IMR-90 (cell line): Measurements from ENCODE around the gene FAAP20. TPM values are rescaled to one million over a fixed set of nuclear protein-coding genes. Genes with fewer than 3 reads are reported as not detected.

Experiments used
- ATAC-seq: fragments of 200-7000 bp; cut with Tn5 transposase; 2 replicates; pipeline ENCODE4 v1.9.1; 2020; ENCODE audit warnings: low read depth, mild to moderate bottlenecking, moderate library complexity
- BruUV-seq: library from RNA; stranded (reverse); fragments of 400-500 nt; replicated peaks from 2 replicates; lab custom pipeline; 2021; lab: Mats Ljungman, UMichigan
- CTCF ChIA-PET: fragments of 300-600 bp; formaldehyde crosslinking; extraction: SDS; loops from one replicate; lab custom pipeline; 2021; ENCODE audit warnings: antibody characterized with exemption; lab: Yijun Ruan, JAX
- POLR2A ChIA-PET: fragments of 300-600 bp; sonication (Branson Sonifier 250); formaldehyde crosslinking; loops from one replicate; lab custom pipeline; 2022; ENCODE audit warnings: antibody characterized with exemption; ENCODE audit not compliant: unreplicated experiment; lab: Charles Lee
- DNase-seq: peaks from one replicate; pipeline ENCODE4 v3.0.0; 2013
- H2AFZ ChIP-seq: replicated peaks from 2 replicates; pipeline ENCODE3; 2013; ENCODE audit warnings: low read length, mild to moderate bottlenecking; ENCODE audit not compliant: poor library complexity
- H2AK5ac ChIP-seq: 2 replicates; pipeline ENCODE4 v1.6.1; 2013; ENCODE audit warnings: low read depth, low read length, inconsistent platforms
- H2AK9ac ChIP-seq: replicated peaks from 2 replicates; pipeline ENCODE3; 2013; ENCODE audit warnings: mild to moderate bottlenecking, low read depth, low read length, moderate library complexity; ENCODE audit not compliant: poor library complexity
- H2BK120ac ChIP-seq: 2 replicates; pipeline ENCODE4 v1.6.1; 2013; ENCODE audit warnings: low read depth, low read length, inconsistent platforms
- H2BK15ac ChIP-seq: 3 replicates; pipeline ENCODE4 v1.6.1; 2013; ENCODE audit warnings: low read depth, low read length, inconsistent platforms
- H2BK20ac ChIP-seq: 2 replicates; pipeline ENCODE4 v1.6.1; 2013; ENCODE audit warnings: low read depth, mild to moderate bottlenecking, inconsistent platforms, low read length, moderate library complexity
- H2BK5ac ChIP-seq: 2 replicates; pipeline ENCODE4 v1.6.1; 2013; ENCODE audit warnings: mild to moderate bottlenecking, low read depth, low read length, inconsistent platforms; ENCODE audit not compliant: poor library complexity, severe bottlenecking
- H3K14ac ChIP-seq: replicated peaks from 2 replicates; pipeline ENCODE4 v1.6.1; 2013; ENCODE audit warnings: low read depth, low read length, inconsistent platforms
- H3K18ac ChIP-seq: 2 replicates; pipeline ENCODE4 v1.6.1; 2013; ENCODE audit warnings: low read depth, low read length, control low read depth
- H3K23ac ChIP-seq: 2 replicates; pipeline ENCODE4 v1.6.1; 2013; ENCODE audit warnings: low read depth, low read length, inconsistent platforms
- H3K27ac ChIP-seq: 2 replicates; pipeline ENCODE4 v1.5.1; 2013; ENCODE audit warnings: mild to moderate bottlenecking, control low read depth, low read length; ENCODE audit not compliant: insufficient read depth
- H3K27me3 ChIP-seq: 2 replicates; pipeline ENCODE4 v1.6.1; 2013; ENCODE audit warnings: low read length; ENCODE audit not compliant: control insufficient read depth, insufficient read depth
- H3K36me3 ChIP-seq: 2 replicates; pipeline ENCODE4 v1.6.1; 2013; ENCODE audit warnings: low read length, mixed read lengths; ENCODE audit not compliant: control insufficient read depth, insufficient read depth
- H3K4ac ChIP-seq: 2 replicates; pipeline ENCODE4 v1.6.1; 2013; ENCODE audit warnings: low read depth, low read length, inconsistent platforms
- H3K4me1 ChIP-seq: 2 replicates; pipeline ENCODE4 v1.6.1; 2013; ENCODE audit warnings: low read length, mixed read lengths; ENCODE audit not compliant: control insufficient read depth, insufficient read depth
- H3K4me2 ChIP-seq: 2 replicates; pipeline ENCODE4 v1.6.1; 2013; ENCODE audit warnings: low read depth, mild to moderate bottlenecking, control low read depth, low read length, moderate library complexity
- H3K4me3 ChIP-seq: 2 replicates; pipeline ENCODE4 v1.5.1; 2013; ENCODE audit warnings: low read depth, mild to moderate bottlenecking, control low read depth, low read length, moderate library complexity; ENCODE audit not compliant: insufficient read depth
- H3K56ac ChIP-seq: 2 replicates; pipeline ENCODE4 v1.6.1; 2013; ENCODE audit warnings: low read length, inconsistent platforms; ENCODE audit not compliant: insufficient read depth; ENCODE audit errors: extremely low read depth
- H3K79me1 ChIP-seq, 2 experiments: 2 replicates each; pipeline ENCODE4 v1.6.1; 2013; ENCODE audit warnings: low read length in 2 of 2, inconsistent platforms in 1 of 2, low read depth in 1 of 2
- H3K9ac ChIP-seq: 2 replicates; pipeline ENCODE4 v1.6.1; 2013; ENCODE audit warnings: low read depth, low read length, control low read depth
- H3K9me1 ChIP-seq: 2 replicates; pipeline ENCODE4 v1.6.1; 2013; ENCODE audit warnings: low read length, inconsistent platforms; ENCODE audit not compliant: insufficient read depth
- H3K9me3 ChIP-seq: 2 replicates; pipeline ENCODE4 v1.6.1; 2013; ENCODE audit warnings: low read length; ENCODE audit not compliant: control insufficient read depth, insufficient read depth
- H4K20me1 ChIP-seq: 2 replicates; pipeline ENCODE4 v1.6.1; 2013; ENCODE audit warnings: low read length, inconsistent platforms; ENCODE audit not compliant: insufficient read depth
- H4K5ac ChIP-seq: 2 replicates; pipeline ENCODE4 v1.6.1; 2013; ENCODE audit warnings: mild to moderate bottlenecking, low read depth, low read length, control low read depth
- H4K8ac ChIP-seq, 2 experiments: 2 replicates each; pipeline ENCODE4 v1.6.1; 2013; ENCODE audit warnings: low read depth in 2 of 2, low read length in 2 of 2, control low read depth in 1 of 2, inconsistent platforms in 1 of 2
- H4K91ac ChIP-seq: 2 replicates; pipeline ENCODE4 v1.6.1; 2013; ENCODE audit warnings: low read depth, low read length, inconsistent platforms; ENCODE audit not compliant: insufficient read depth
- BHLHE40 ChIP-seq: fragments of 150-350 bp; IDR thresholded peaks from 2 replicates; pipeline ENCODE4 v1.6.1; 2016; ENCODE audit warnings: mild to moderate bottlenecking, low read depth, low read length
- CEBPB ChIP-seq: IDR thresholded peaks from 2 replicates; pipeline ENCODE4 v1.6.1; 2012; ENCODE audit warnings: low read depth, low read length, improper control_type of control experiment
- CHD1 ChIP-seq: IDR thresholded peaks from 2 replicates; pipeline ENCODE4 v1.6.1; 2012; ENCODE audit warnings: low read depth, low read length, improper control_type of control experiment
- CTCF ChIP-seq: conservative IDR thresholded peaks from 2 replicates; pipeline ENCODE4 v1.5.1; 2012; ENCODE audit warnings: mild to moderate bottlenecking, low read depth, low read length, improper control_type of control experiment
- ELK1 ChIP-seq: fragments of 150-350 bp; IDR thresholded peaks from 2 replicates; pipeline ENCODE4 v1.6.1; 2016; ENCODE audit warnings: low read depth, mild to moderate bottlenecking, low read length, moderate library complexity, borderline replicate concordance
- FOS ChIP-seq: fragments of 150-350 bp; IDR thresholded peaks from 2 replicates; pipeline ENCODE4 v1.6.1; 2016; ENCODE audit warnings: low read depth, low read length
- MAFK ChIP-seq: IDR thresholded peaks from 2 replicates; pipeline ENCODE4 v1.6.1; 2012; ENCODE audit warnings: low read depth, low read length, improper control_type of control experiment
- MAZ ChIP-seq: IDR thresholded peaks from 2 replicates; pipeline ENCODE4 v1.6.1; 2012; ENCODE audit warnings: low read depth, mild to moderate bottlenecking, low read length, improper control_type of control experiment, moderate library complexity, borderline replicate concordance
- MXI1 ChIP-seq: IDR thresholded peaks from 2 replicates; pipeline ENCODE4 v1.6.1; 2012; ENCODE audit warnings: low read depth, mild to moderate bottlenecking, low read length, moderate library complexity, borderline replicate concordance
- NFE2L2 ChIP-seq: fragments of 150-350 bp; IDR thresholded peaks from 2 replicates; pipeline ENCODE4 v1.6.1; 2016; ENCODE audit warnings: low read depth, mild to moderate bottlenecking, low read length
- POLR2A ChIP-seq: IDR thresholded peaks from 2 replicates; pipeline ENCODE4 v1.6.1; 2012; ENCODE audit warnings: mild to moderate bottlenecking, low read depth, low read length
- RAD21 ChIP-seq: IDR thresholded peaks from 2 replicates; pipeline ENCODE4 v1.6.1; 2012; ENCODE audit warnings: low read length, improper control_type of control experiment
- RCOR1 ChIP-seq: IDR thresholded peaks from 2 replicates; pipeline ENCODE4 v1.6.1; 2012; ENCODE audit warnings: mild to moderate bottlenecking, low read length, improper control_type of control experiment; ENCODE audit not compliant: insufficient replicate concordance
- RFX5 ChIP-seq: IDR thresholded peaks from 2 replicates; pipeline ENCODE4 v1.8.0; 2012; ENCODE audit warnings: low read depth, mild to moderate bottlenecking, low read length, moderate library complexity
- SMC3 ChIP-seq: fragments of 150-350 bp; IDR thresholded peaks from 2 replicates; pipeline ENCODE4 v1.6.1; 2016; ENCODE audit warnings: low read depth, mild to moderate bottlenecking, antibody characterized with exemption, low read length, moderate library complexity
- USF2 ChIP-seq: fragments of 150-350 bp; IDR thresholded peaks from 2 replicates; pipeline ENCODE4 v1.6.1; 2017; ENCODE audit warnings: mild to moderate bottlenecking, antibody characterized with exemption, low read length, low read depth
- WGBS, 2 experiments: methylation state at CpG; one replicate each; pipeline versions ENCODE4 v1.1.5 to v1.1.7; 2013; ENCODE audit warnings: missing lambda C conversion rate in 2 of 2; ENCODE audit not compliant: insufficient read length in 1 of 2; ENCODE audit errors: extremely low coverage in 2 of 2; 5-methylcytosine and 5-hydroxymethylcytosine counted together
- dilution Hi-C: fragments of 300-500 bp; cut with HindIII; formaldehyde crosslinking; loops from one replicate; pipeline ENCODE4 v1.14.3; 2018; ENCODE audit warnings: low sequenced_read_pairs; ENCODE audit not compliant: unreplicated experiment
- in situ Hi-C: fragments of 300-500 bp; cut with MboI; formaldehyde crosslinking; loops from 3 replicates; pipeline ENCODE4 v1.14.3; 2019; ENCODE audit warnings: low sequenced_read_pairs, inconsistent platforms, mixed read lengths
- intact Hi-C: fragments of 100-400 bp; cut with micrococcal nuclease; formaldehyde crosslinking; loops from 2 replicates; pipeline ENCODE4 v1.10.0; 2022
- polyA plus RNA-seq, 3 experiments: library from polyadenylated mRNA; depleted of rRNA; stranded (reverse); fragments of >200 nt; gene quantifications; 2 replicates each; pipeline ENCODE4 v1.2.3, GENCODE V29; 2012; ENCODE audit warnings: low replicate concordance in 1 of 3
- total RNA-seq: library from RNA; depleted of rRNA; stranded (reverse); fragments of >200 nt; gene quantifications from 2 replicates; pipeline ENCODE4 v1.2.3, GENCODE V29; 2012

The FAAP20 gene
- total and polyA plus RNA-seq, 2 of the 4 experiments (the other 2 are of a cell fraction) = 6.5 to 31.5 TPM

GRCh38 chr1:2159124-2159523 lies 35.4 kb downstream of the FAAP20 start:
- intact Hi-C loops = no loop called here
- H3K56ac ChIP-seq = no peak overlapping the region
- dilution Hi-C loops = no loop called here
- H2AK9ac ChIP-seq = no peak overlapping the region
- DNase-seq (no peak), ATAC-seq (no peak)
- no peak overlapping the region for H3K4ac ChIP-seq
- H4K91ac ChIP-seq = no peak overlapping the region
- H3K79me1 ChIP-seq = no peaks in the 10 kb centered on the region
- H4K20me1 ChIP-seq = no peaks in the 10 kb centered on the region
- in situ Hi-C loops = loop anchor here (10.0 kb wide), 1 partner anchor 194 kb away; no protein-coding TSS in a partner anchor
- H2BK20ac ChIP-seq = no peak overlapping the region
- H3K4me1 ChIP-seq = no peaks in the 10 kb centered on the region
- no peak overlapping the region for H3K4me2 ChIP-seq
- H3K18ac ChIP-seq = no peak overlapping the region
- H3K9me3 ChIP-seq = peaks cover 1% of the 10 kb centered on the region; the same call in 1 of the 2 replicates
- 83% methylated on average over 10 of the region's 18 CpGs; no CpG with 5 or more reads in 1 of the 2 experiments for WGBS, 2 experiments
- H3K23ac ChIP-seq = no peak overlapping the region
- no peak overlapping the region for H2BK120ac ChIP-seq
- H3K9ac ChIP-seq = no peak overlapping the region
- no peak overlapping the region for H3K27ac ChIP-seq
- H3K14ac ChIP-seq = no peak overlapping the region
- BruUV-seq = no TSS peak
- no peak overlapping the region for H3K4me3 ChIP-seq
- H2BK5ac ChIP-seq = no peak overlapping the region
- no peak overlapping the region for H2AK5ac ChIP-seq
- H3K36me3 ChIP-seq = no peaks in the 10 kb centered on the region
- no peak overlapping the region for H4K8ac ChIP-seq
- H4K5ac ChIP-seq = no peak overlapping the region
- H3K9me1 ChIP-seq = no peaks in the 10 kb centered on the region
- H2AFZ ChIP-seq = no peak overlapping the region
- no peak overlapping the region for H2BK15ac ChIP-seq
- no peak for TF ChIP-seq RCOR1
- no peak for TF ChIP-seq BHLHE40
- no peak for TF ChIP-seq SMC3
- TF ChIP-seq USF2 = no peak
- TF ChIP-seq POLR2A = no peak
- no peak for TF ChIP-seq NFE2L2
- no peak for TF ChIP-seq RFX5
- TF ChIP-seq FOS = no peak
- no peak for TF ChIP-seq MAZ
- TF ChIP-seq RAD21 = no peak
- no peak for TF ChIP-seq ELK1
- TF ChIP-seq CHD1 = no peak
- no peak for TF ChIP-seq CEBPB
- TF ChIP-seq MAFK = no peak
- TF ChIP-seq CTCF = no peak
- TF ChIP-seq MXI1 = no peak
- peaks cover 12% of the 10 kb centered on the region for H3K27me3 ChIP-seq
- CTCF ChIA-PET = no interaction called here
- POLR2A ChIA-PET = no interaction called here
